Uterus (tissue), 4 donors: ENCODE data around the gene LRIG1. TPM values are rescaled to one million over a fixed set of nuclear protein-coding genes. Genes with fewer than 3 reads are reported as not detected.

Experiments
- DNase-seq, 2 donors: peaks; one replicate each; pipeline ENCODE4 v3.0.0-alpha.2; 2019 to 2020
- H3K27ac ChIP-seq, 2 donors: fragments of 200-600 bp; sonication (generic); 1 replicate in 1 of 2; 2 replicates in 1 of 2; pipeline ENCODE4 v1.5.1; 2016 to 2018
- H3K27me3 ChIP-seq, 2 donors: fragments of 200-600 bp; sonication (generic); one replicate each; pipeline ENCODE4 v1.5.1; 2018 to 2019; ENCODE audit warnings: control low read depth in 1 of 2
- H3K36me3 ChIP-seq, 2 donors: fragments of 200-600 bp; sonication (generic); one replicate each; pipeline ENCODE4 v1.5.1; 2019; ENCODE audit warnings: control low read depth in 1 of 2
- H3K4me1 ChIP-seq, 2 donors: fragments of 200-600 bp; sonication (generic); one replicate each; pipeline ENCODE4 v1.5.1; 2018 to 2019; ENCODE audit warnings: control low read depth in 1 of 2
- H3K4me3 ChIP-seq, 2 donors: fragments of 200-600 bp; sonication (generic); 1 replicate in 1 of 2; 2 replicates in 1 of 2; pipeline ENCODE4 v1.5.1; 2018 to 2019; ENCODE audit warnings: mild to moderate bottlenecking in 1 of 2
- H3K9me3 ChIP-seq, 2 donors: fragments of 200-600 bp; sonication (generic); one replicate each; pipeline ENCODE4 v1.5.1; 2019; ENCODE audit warnings: control low read depth in 1 of 2
- CTCF ChIP-seq, 4 experiments: fragments of 200-600 bp in 2 of 4; fragments of 450-650 bp in 2 of 4; sonication (generic) in 2 of 4; IDR thresholded peaks; one replicate each; pipeline ENCODE4 v1.5.1; 2016 to 2019; ENCODE audit warnings: antibody characterized with exemption in 4 of 4, mild to moderate bottlenecking in 2 of 4, moderate library complexity in 1 of 4
- POLR2A ChIP-seq, 2 donors: fragments of 450-650 bp; IDR thresholded peaks; one replicate each; pipeline ENCODE4 v1.6.1; 2016; ENCODE audit warnings: antibody characterized with exemption in 2 of 2, mild to moderate bottlenecking in 1 of 2, moderate library complexity in 1 of 2
- intact Hi-C: fragments of 100-400 bp; cut with DNase I; formaldehyde crosslinking; loops from one replicate; pipeline ENCODE4 v1.15.1; 2023; ENCODE audit warnings: low total_unique reads
- total RNA-seq, 4 donors: library from RNA; depleted of rRNA in 3 of 4; stranded (reverse); fragments of >200 nt in 3 of 4; gene quantifications; one replicate each; pipeline versions ENCODE4 v1.1.0 to v1.2.4, GENCODE V29; 2014 to 2023
- donor health status: DM: yes; HTN: yes; CAD: no.

LRIG1 gene
- total RNA-seq, 4 donors from 2014 or later: 20.9 to 108 (median 69.6) TPM

- DNase-seq: no peak
- H3K27me3 ChIP-seq: no peaks in the 10 kb centered on the region
- no peak overlapping the region for H3K27ac ChIP-seq
- TF ChIP-seq POLR2A (IDR thresholded peaks at IDR 0.05) (no peak), CTCF (IDR thresholded peaks at IDR 0.05) (no peak)
- H3K36me3 ChIP-seq: no peaks in the 10 kb centered on the region
- no peaks in the 10 kb centered on the region for H3K4me1 ChIP-seq
- no peak overlapping the region for H3K4me3 ChIP-seq
- intact Hi-C loops: no loop called here
- peaks cover 0 to 3% of the 10 kb centered on the region in 2 donors for H3K9me3 ChIP-seq
Observed at GRCh38 chr3:66344391-66344811, 156.4 kb downstream of the LRIG1 start.

GRCh38 chr3:66342717-66343356 lies 158.0 kb downstream of the LRIG1 start:
- DNase-seq: no peak
- Histone ChIP-seq H3K36me3 (no peaks in the 10 kb centered on the region), H3K27me3 (no peaks in the 10 kb centered on the region), H3K4me1 (no peaks in the 10 kb centered on the region), H3K4me3 (no peak overlapping the region), H3K27ac (no peak overlapping the region), H3K9me3 (peaks cover 0 to 3% of the 10 kb centered on the region in 2 donors)
- intact Hi-C loops: no loop called here
- TF ChIP-seq CTCF (IDR thresholded peaks at IDR 0.05) (no peak), POLR2A (IDR thresholded peaks at IDR 0.05) (no peak)

- intact Hi-C loops: no loop called here
- no peaks in the 10 kb centered on the region for H3K4me1 ChIP-seq
Observed at GRCh38 chr3:66338927-66339326, 161.9 kb downstream of the LRIG1 start.

GRCh38 chr3:66336333-66336766 lies 164.5 kb downstream of the LRIG1 start:
- TF ChIP-seq POLR2A (IDR thresholded peaks at IDR 0.05) (no peak), CTCF (IDR thresholded peaks at IDR 0.05) (no peak)
- Histone ChIP-seq H3K27ac (no peak overlapping the region), H3K27me3 (no peaks in the 10 kb centered on the region), H3K4me1 (no peaks in the 10 kb centered on the region), H3K4me3 (no peak overlapping the region), H3K9me3 (no peaks in the 10 kb centered on the region), H3K36me3 (no peaks in the 10 kb centered on the region)
- intact Hi-C loops: no loop called here
- no peak for DNase-seq

More at GRCh38 chr3:66338927-66339326, 161.9 kb downstream of the LRIG1 start:
- Histone ChIP-seq H3K9me3 (no peaks in the 10 kb centered on the region), H3K36me3 (no peaks in the 10 kb centered on the region), H3K4me3 (no peak overlapping the region), H3K27ac (no peak overlapping the region), H3K27me3 (no peaks in the 10 kb centered on the region)
- no peak for DNase-seq
- TF ChIP-seq POLR2A (IDR thresholded peaks at IDR 0.05) (no peak), CTCF (IDR thresholded peaks at IDR 0.05) (no peak)

- TF ChIP-seq CTCF (IDR thresholded peaks at IDR 0.05): no peak
- no peak for TF ChIP-seq POLR2A (IDR thresholded peaks at IDR 0.05)
- Histone ChIP-seq H3K36me3 (no peaks in the 10 kb centered on the region), H3K4me1 (no peaks in the 10 kb centered on the region), H3K27ac (no peak overlapping the region), H3K9me3 (no peaks in the 10 kb centered on the region), H3K27me3 (no peaks in the 10 kb centered on the region), H3K4me3 (no peak overlapping the region)
- intact Hi-C loops: no loop called here
- no peak for DNase-seq
Observed at GRCh38 chr3:66335671-66336070, 165.2 kb downstream of the LRIG1 start.
